ENCODE data around the gene ZFPM1.

The ZFPM1 gene

GRCh38 chr16:88526906-88527185 is 73.8 kb downstream of the ZFPM1 start:
- Histone ChIP-seq H3K4me3 (no peak overlapping the region), H3K27ac (peak overlapping the region in 1 of 2 donors; percentile 7)
- no peak for TF ChIP-seq CTCF (IDR thresholded peaks at IDR 0.05)
- no peak for DNase-seq (ENCODE audit: low spot score)

- peak; percentile 86 for TF ChIP-seq CTCF (IDR thresholded peaks at IDR 0.05)
- Histone ChIP-seq H3K4me3 (no peak overlapping the region), H3K27ac (no peak overlapping the region)
- no peak for DNase-seq (ENCODE audit: low spot score)
Measured at GRCh38 chr16:88527186-88527936, 74.3 kb downstream of the ZFPM1 start.

- Histone ChIP-seq H3K27ac (no peak overlapping the region), H3K4me3 (no peak overlapping the region)
- no peak for TF ChIP-seq CTCF (IDR thresholded peaks at IDR 0.05)
- DNase-seq (ENCODE audit: low spot score), result no peak
Measured at GRCh38 chr16:88527937-88528743, 75.1 kb downstream of the ZFPM1 start.

GRCh38 chr16:88528902-88529318 is 75.8 kb downstream of the ZFPM1 start:
- Histone ChIP-seq H3K4me3 (no peak overlapping the region), H3K27ac (no peak overlapping the region)
- DNase-seq (ENCODE audit: low spot score), result no peak
- TF ChIP-seq CTCF (IDR thresholded peaks at IDR 0.05), result no peak

- no peak overlapping the region for H3K4me3 ChIP-seq
- TF ChIP-seq CTCF (IDR thresholded peaks at IDR 0.05), result no peak
- no peak overlapping the region for H3K27ac ChIP-seq
- no peak for DNase-seq (ENCODE audit: low spot score)
Measured at GRCh38 chr16:88529596-88529995, 76.5 kb downstream of the ZFPM1 start.

GRCh38 chr16:88530051-88530857 is 77.2 kb downstream of the ZFPM1 start:
- Histone ChIP-seq H3K4me3 (no peak overlapping the region), H3K27ac (no peak overlapping the region)
- TF ChIP-seq CTCF (IDR thresholded peaks at IDR 0.05), result no peak
- no peak for DNase-seq (ENCODE audit: low spot score)

Measured in coronary artery (tissue), 2 donors.